ENCODE results near the gene BACH1. TPM values are rescaled to one million over a fixed set of nuclear protein-coding genes. Genes with fewer than 3 reads are reported as not detected.

Gene BACH1
- total RNA-seq, 1 donor from 2014 or later = 93.1 TPM

DNA sequence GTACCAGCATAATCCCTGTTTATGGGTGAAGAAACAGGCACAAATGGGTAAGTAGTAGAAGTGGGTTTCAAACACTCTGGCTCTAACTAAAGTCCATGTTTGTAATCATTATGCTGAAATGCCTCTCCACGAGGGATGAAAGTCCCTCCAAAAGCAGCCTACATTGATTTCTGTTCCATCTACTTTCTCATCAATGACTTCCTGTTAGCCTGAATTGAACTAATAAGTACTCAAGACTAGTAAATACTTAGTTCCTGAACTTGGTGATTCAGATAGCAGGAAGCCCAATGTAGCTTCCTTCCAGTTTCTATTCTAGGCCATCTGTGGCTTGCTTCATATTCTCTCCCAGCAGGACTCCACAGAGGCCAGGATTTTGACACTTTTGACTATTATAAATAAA is 11.3 kb upstream of the BACH1 start:
- H2AFZ ChIP-seq (ENCODE audit: low read depth, low read length) = no peak overlapping the region
- H3K27ac Mint-ChIP-seq (ENCODE audit: unreplicated experiment) = no peak overlapping the region
- H3K9me3 Mint-ChIP-seq (ENCODE audit: unreplicated experiment) = no peaks in the 10 kb centered on the region
- DNase-seq (ENCODE audit: low read depth) (no peak), FAIRE-seq (peak; percentile 66)
- H3K9me3 ChIP-seq (ENCODE audit: insufficient read depth, low read depth, low read length) = no peaks in the 10 kb centered on the region
- H3K27ac ChIP-seq (ENCODE audit: low read depth, low read length) = no peak overlapping the region
- H3K4me1 ChIP-seq (ENCODE audit: insufficient read depth, low read length) = peaks cover 3% of the 10 kb centered on the region
- no peaks in the 10 kb centered on the region for H3K27me3 ChIP-seq (ENCODE audit: insufficient read depth, low read length)
- H3K79me2 ChIP-seq (ENCODE audit: insufficient read depth, low read length) = no peaks in the 10 kb centered on the region
- no peaks in the 10 kb centered on the region for H4K20me1 ChIP-seq (ENCODE audit: insufficient read depth, low read length)
- no peak overlapping the region for H3K4me2 ChIP-seq (ENCODE audit: low read length)
- peaks cover 11% of the 10 kb centered on the region for H3K4me1 Mint-ChIP-seq (ENCODE audit: low read depth, unreplicated experiment)
- no peaks in the 10 kb centered on the region for H3K27me3 Mint-ChIP-seq (ENCODE audit: low read depth, unreplicated experiment)
- no peak overlapping the region for H3K9ac ChIP-seq (ENCODE audit: low read length)
- no peak overlapping the region for H3K4me3 ChIP-seq (ENCODE audit: insufficient read depth, low read depth, low read length)
- H3K36me3 ChIP-seq (ENCODE audit: insufficient read depth, low read length) = no peaks in the 10 kb centered on the region
- TF ChIP-seq EZH2 (IDR thresholded peaks at IDR 0.05; ENCODE audit: insufficient read depth, low read length) = no peak
- TF ChIP-seq, protein P1, sequence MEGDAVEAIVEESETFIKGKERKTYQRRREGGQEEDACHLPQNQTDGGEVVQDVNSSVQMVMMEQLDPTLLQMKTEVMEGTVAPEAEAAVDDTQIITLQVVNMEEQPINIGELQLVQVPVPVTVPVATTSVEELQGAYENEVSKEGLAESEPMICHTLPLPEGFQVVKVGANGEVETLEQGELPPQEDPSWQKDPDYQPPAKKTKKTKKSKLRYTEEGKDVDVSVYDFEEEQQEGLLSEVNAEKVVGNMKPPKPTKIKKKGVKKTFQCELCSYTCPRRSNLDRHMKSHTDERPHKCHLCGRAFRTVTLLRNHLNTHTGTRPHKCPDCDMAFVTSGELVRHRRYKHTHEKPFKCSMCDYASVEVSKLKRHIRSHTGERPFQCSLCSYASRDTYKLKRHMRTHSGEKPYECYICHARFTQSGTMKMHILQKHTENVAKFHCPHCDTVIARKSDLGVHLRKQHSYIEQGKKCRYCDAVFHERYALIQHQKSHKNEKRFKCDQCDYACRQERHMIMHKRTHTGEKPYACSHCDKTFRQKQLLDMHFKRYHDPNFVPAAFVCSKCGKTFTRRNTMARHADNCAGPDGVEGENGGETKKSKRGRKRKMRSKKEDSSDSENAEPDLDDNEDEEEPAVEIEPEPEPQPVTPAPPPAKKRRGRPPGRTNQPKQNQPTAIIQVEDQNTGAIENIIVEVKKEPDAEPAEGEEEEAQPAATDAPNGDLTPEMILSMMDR (IDR thresholded peaks at IDR 0.05; ENCODE audit: insufficient read depth, low read depth, low read length) = no peak
- no peaks in the 10 kb centered on the region for H3K36me3 Mint-ChIP-seq (ENCODE audit: low read depth, unreplicated experiment)
- no peak overlapping the region for H3K4me3 Mint-ChIP-seq (ENCODE audit: unreplicated experiment)

DNA sequence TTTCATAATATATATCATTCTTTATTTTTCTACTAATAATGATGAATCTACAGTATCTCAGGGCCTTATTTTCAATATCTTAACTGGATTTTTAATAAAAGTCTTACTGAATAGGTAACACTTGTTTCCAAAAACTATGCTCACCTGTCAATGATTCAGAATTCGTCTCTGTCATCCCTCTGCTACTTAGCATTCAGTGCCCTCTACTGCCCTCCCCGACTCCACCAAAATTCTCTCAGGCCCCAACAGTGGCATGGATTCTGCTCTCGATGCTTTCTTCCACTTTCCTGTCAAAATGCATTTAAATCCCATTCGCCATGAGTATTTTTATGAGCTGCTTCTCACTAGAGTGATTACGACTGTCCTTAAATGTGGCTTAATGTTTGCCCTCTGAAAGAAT is 10.5 kb upstream of the BACH1 start:
- Mint-ChIP-seq H3K36me3 (ENCODE audit: low read depth, unreplicated experiment) (no peaks in the 10 kb centered on the region), H3K9me3 (ENCODE audit: unreplicated experiment) (no peaks in the 10 kb centered on the region), H3K4me3 (ENCODE audit: unreplicated experiment) (no peak overlapping the region), H3K27ac (ENCODE audit: unreplicated experiment) (no peak overlapping the region), H3K4me1 (ENCODE audit: low read depth, unreplicated experiment) (peaks cover 11% of the 10 kb centered on the region), H3K27me3 (ENCODE audit: low read depth, unreplicated experiment) (no peaks in the 10 kb centered on the region)
- Histone ChIP-seq H3K4me2 (ENCODE audit: low read length) (no peak overlapping the region), H2AFZ (ENCODE audit: low read depth, low read length) (no peak overlapping the region), H3K79me2 (ENCODE audit: insufficient read depth, low read length) (no peaks in the 10 kb centered on the region), H3K36me3 (ENCODE audit: insufficient read depth, low read length) (no peaks in the 10 kb centered on the region), H3K9me3 (ENCODE audit: insufficient read depth, low read depth, low read length) (no peaks in the 10 kb centered on the region), H3K27ac (ENCODE audit: low read depth, low read length) (no peak overlapping the region), H4K20me1 (ENCODE audit: insufficient read depth, low read length) (no peaks in the 10 kb centered on the region), H3K27me3 (ENCODE audit: insufficient read depth, low read length) (no peaks in the 10 kb centered on the region), H3K4me1 (ENCODE audit: insufficient read depth, low read length) (peaks cover 3% of the 10 kb centered on the region), H3K4me3 (ENCODE audit: insufficient read depth, low read depth, low read length) (no peak overlapping the region), H3K9ac (ENCODE audit: low read length) (no peak overlapping the region)
- DNase-seq (ENCODE audit: low read depth) (no peak), FAIRE-seq (no peak)
- TF ChIP-seq, protein P1 (IDR thresholded peaks at IDR 0.05; ENCODE audit: insufficient read depth, low read depth, low read length) = no peak
- no peak for TF ChIP-seq EZH2 (IDR thresholded peaks at IDR 0.05; ENCODE audit: insufficient read depth, low read length)

DNA sequence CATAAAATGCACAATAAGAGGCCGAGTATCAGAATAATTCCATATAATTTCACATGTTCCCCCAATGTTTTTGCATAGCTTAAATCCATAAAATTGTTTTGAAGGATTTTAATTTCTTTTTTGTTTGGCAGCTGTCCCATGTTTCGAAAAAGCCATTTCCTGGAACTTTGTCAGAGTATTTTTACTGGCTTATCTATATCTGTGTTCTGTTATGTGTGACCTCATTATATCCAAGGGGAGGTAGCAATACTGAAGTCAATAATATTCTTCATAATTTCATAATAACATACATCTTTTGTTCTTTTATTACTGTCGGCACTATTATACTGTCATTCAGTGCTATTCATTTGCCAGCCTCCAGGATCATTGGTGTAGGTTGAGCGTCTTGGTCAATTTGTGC is 9.4 kb upstream of the BACH1 start:
- FAIRE-seq (no peak), DNase-seq (ENCODE audit: low read depth) (no peak)
- Mint-ChIP-seq H3K9me3 (ENCODE audit: unreplicated experiment) (no peaks in the 10 kb centered on the region), H3K4me1 (ENCODE audit: low read depth, unreplicated experiment) (peaks cover 11% of the 10 kb centered on the region), H3K36me3 (ENCODE audit: low read depth, unreplicated experiment) (no peaks in the 10 kb centered on the region), H3K27me3 (ENCODE audit: low read depth, unreplicated experiment) (no peaks in the 10 kb centered on the region), H3K4me3 (ENCODE audit: unreplicated experiment) (no peak overlapping the region), H3K27ac (ENCODE audit: unreplicated experiment) (no peak overlapping the region)
- no peak overlapping the region for H2AFZ ChIP-seq (ENCODE audit: low read depth, low read length)
- H3K9ac ChIP-seq (ENCODE audit: low read length) = no peak overlapping the region
- TF ChIP-seq EZH2 (IDR thresholded peaks at IDR 0.05; ENCODE audit: insufficient read depth, low read length) = no peak
- TF ChIP-seq, protein P1 (IDR thresholded peaks at IDR 0.05; ENCODE audit: insufficient read depth, low read depth, low read length) = no peak
- no peak overlapping the region for H3K4me2 ChIP-seq (ENCODE audit: low read length)
- peaks cover 3% of the 10 kb centered on the region for H3K4me1 ChIP-seq (ENCODE audit: insufficient read depth, low read length)
- H3K27ac ChIP-seq (ENCODE audit: low read depth, low read length) = no peak overlapping the region
- no peaks in the 10 kb centered on the region for H3K36me3 ChIP-seq (ENCODE audit: insufficient read depth, low read length)
- no peaks in the 10 kb centered on the region for H3K27me3 ChIP-seq (ENCODE audit: insufficient read depth, low read length)
- H3K9me3 ChIP-seq (ENCODE audit: insufficient read depth, low read depth, low read length) = no peaks in the 10 kb centered on the region
- no peaks in the 10 kb centered on the region for H3K79me2 ChIP-seq (ENCODE audit: insufficient read depth, low read length)
- no peaks in the 10 kb centered on the region for H4K20me1 ChIP-seq (ENCODE audit: insufficient read depth, low read length)
- H3K4me3 ChIP-seq (ENCODE audit: insufficient read depth, low read depth, low read length) = no peak overlapping the region

Data from astrocyte (in vitro differentiated cells and primary cell).